ENCODE data around the gene BST1. TPM values are rescaled to one million over a fixed set of nuclear protein-coding genes. Genes with fewer than 3 reads are reported as not detected.

Gene BST1
- total and polyA plus RNA-seq, 4 experiments from 2014 or later: 0.44 to 0.75 (median 0.53) TPM; not detected in 1

DNA sequence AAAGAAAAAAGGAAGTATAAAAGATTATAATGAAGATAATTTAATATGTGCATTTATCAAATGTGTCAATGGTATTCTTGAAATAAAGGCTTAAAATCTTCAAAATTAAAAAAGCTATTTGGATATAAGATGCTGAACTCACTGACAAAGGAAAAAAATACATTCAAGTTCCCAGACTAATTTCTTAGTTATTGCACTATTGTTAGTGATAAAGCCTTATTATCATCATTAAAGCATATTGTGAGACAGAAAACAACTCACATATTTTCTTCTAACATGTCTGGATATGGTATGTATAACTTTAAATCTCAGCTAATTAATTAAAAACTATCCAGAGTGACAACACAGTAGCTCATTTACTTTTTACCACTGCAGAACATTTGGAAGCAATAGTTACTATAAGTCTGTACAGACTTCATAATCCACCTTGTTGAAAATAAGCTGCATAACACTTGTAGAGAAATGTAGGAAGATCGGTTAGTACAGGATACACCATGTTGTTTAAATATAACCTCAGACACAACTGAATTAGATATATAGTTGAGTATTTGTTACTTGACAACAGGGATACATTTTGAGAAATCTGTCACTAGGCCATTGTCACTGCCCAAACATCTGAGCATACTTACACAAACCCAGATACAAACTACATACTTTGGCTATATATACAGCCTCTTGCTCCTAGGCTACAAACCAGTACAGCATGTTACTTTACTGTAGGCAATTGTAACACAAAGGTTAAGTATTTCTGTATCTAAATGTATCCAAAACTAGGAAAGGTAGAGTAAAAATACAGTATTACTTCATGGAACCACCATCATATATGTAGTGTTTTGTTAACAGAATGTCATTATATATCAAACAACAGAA, 34.1 kb upstream of the BST1 start:
- no peak overlapping the region for H3K27ac ChIP-seq (ENCODE audit: low read depth, low read length)
- peak overlapping the region in 1 of 7 donors; percentile 25 for H3K27ac Mint-ChIP-seq
- peaks cover 4% of the 10 kb centered on the region for H3K4me1 ChIP-seq (ENCODE audit: insufficient read depth, low read length)
- no peaks in the 10 kb centered on the region for H3K36me3 ChIP-seq (ENCODE audit: insufficient read depth, low read length)
- H3K36me3 Mint-ChIP-seq: no peaks in the 10 kb centered on the region
- no peak overlapping the region for H3K4me3 ChIP-seq (ENCODE audit: low read length in 2 of 2)
- H3K9me3 Mint-ChIP-seq: no peaks in the 10 kb centered on the region
- H3K4me3 Mint-ChIP-seq: no peak overlapping the region
- no peaks in the 10 kb centered on the region for H3K27me3 Mint-ChIP-seq
- H3K4me1 Mint-ChIP-seq: peaks cover 0 to 2% (median 0%) of the 10 kb centered on the region in 4 donors
- POLR2A ChIA-PET (ENCODE audit: partially characterized antibody): interaction anchor here (0.6 kb wide), 1 partner anchor 13 kb away, joined by 3 read pairs; the partner anchor contains the start of gene FBXL5
- H3K27me3 ChIP-seq (ENCODE audit: insufficient read depth, low read length): no peaks in the 10 kb centered on the region
- CTCF ChIA-PET (ENCODE audit: partially characterized antibody): no interaction called here
- intact Hi-C loops (cut with micrococcal nuclease): no loop called here
- no peak for DNase-seq
- H3K9me3 ChIP-seq (ENCODE audit: control insufficient read depth in 1 of 2, low read length in 2 of 2): no peaks in the 10 kb centered on the region

GRCh38 chr4:15670576-15670975, 32.3 kb upstream of the BST1 start:
- CTCF ChIA-PET (ENCODE audit: partially characterized antibody): interaction anchor here (1.4 kb wide), 1 partner anchor 8 kb away, joined by 3 read pairs; no protein-coding TSS in a partner anchor
- intact Hi-C loops (cut with micrococcal nuclease): no loop called here
- H3K9me3 ChIP-seq (ENCODE audit: control insufficient read depth in 1 of 2, low read length in 2 of 2): no peaks in the 10 kb centered on the region

DNA sequence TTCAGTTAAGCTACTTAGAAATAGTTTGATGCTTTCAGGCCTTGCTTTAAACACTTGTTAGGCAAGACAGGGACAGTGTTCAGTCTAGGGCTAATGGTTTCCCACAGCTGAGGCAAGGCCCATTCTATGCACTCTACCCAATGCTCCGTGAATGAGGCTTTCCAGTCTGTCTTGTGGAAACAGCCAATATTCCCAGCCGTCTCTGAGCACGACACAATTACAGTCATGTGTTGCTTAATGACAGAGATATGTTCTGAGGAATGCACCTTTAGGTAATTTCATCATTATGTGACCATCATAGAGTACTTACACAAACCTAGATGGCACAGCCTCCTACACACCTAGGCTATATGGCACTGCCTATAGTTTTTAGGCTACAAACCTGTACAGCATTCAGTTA, 30.8 kb upstream of the BST1 start:
- H3K4me3 Mint-ChIP-seq: no peak overlapping the region
- H3K36me3 Mint-ChIP-seq: no peaks in the 10 kb centered on the region
- POLR2A ChIA-PET (ENCODE audit: partially characterized antibody): interaction anchor here (0.6 to 1.4 kb wide), 2 partner anchors 16 to 18 kb away, joined by 3 to 4 read pairs; no protein-coding TSS in a partner anchor
- H3K9me3 Mint-ChIP-seq: no peaks in the 10 kb centered on the region
- H3K4me1 ChIP-seq (ENCODE audit: insufficient read depth, low read length): no peaks in the 10 kb centered on the region
- H3K9me3 ChIP-seq (ENCODE audit: control insufficient read depth in 1 of 2, low read length in 2 of 2): no peaks in the 10 kb centered on the region
- DNase-seq: no peak
- no peaks in the 10 kb centered on the region for H3K4me1 Mint-ChIP-seq
- intact Hi-C loops (cut with micrococcal nuclease): no loop called here
- no peaks in the 10 kb centered on the region for H3K27me3 Mint-ChIP-seq
- CTCF ChIA-PET (ENCODE audit: partially characterized antibody): interaction anchor here (1.4 kb wide), 1 partner anchor 10 kb away, joined by 3 read pairs; no protein-coding TSS in a partner anchor
- H3K27ac ChIP-seq (ENCODE audit: low read depth, low read length): no peak overlapping the region
- H3K4me3 ChIP-seq (ENCODE audit: low read length in 2 of 2): no peak overlapping the region
- H3K27me3 ChIP-seq (ENCODE audit: insufficient read depth, low read length): no peaks in the 10 kb centered on the region
- no peaks in the 10 kb centered on the region for H3K36me3 ChIP-seq (ENCODE audit: insufficient read depth, low read length)
- H3K27ac Mint-ChIP-seq: no peak overlapping the region

More at GRCh38 chr4:15670576-15670975, 32.3 kb upstream of the BST1 start:
- no peak overlapping the region for H3K4me3 ChIP-seq (ENCODE audit: low read length in 2 of 2)
- no peaks in the 10 kb centered on the region for H3K27me3 ChIP-seq (ENCODE audit: insufficient read depth, low read length)
- H3K4me1 ChIP-seq (ENCODE audit: insufficient read depth, low read length): peaks cover 4% of the 10 kb centered on the region
- Mint-ChIP-seq H3K27ac (no peak overlapping the region), H3K36me3 (no peaks in the 10 kb centered on the region), H3K4me3 (no peak overlapping the region), H3K27me3 (no peaks in the 10 kb centered on the region), H3K9me3 (no peaks in the 10 kb centered on the region), H3K4me1 (peaks cover 0 to 2% (median 0%) of the 10 kb centered on the region in 4 donors)
- H3K36me3 ChIP-seq (ENCODE audit: insufficient read depth, low read length): no peaks in the 10 kb centered on the region
- POLR2A ChIA-PET (ENCODE audit: partially characterized antibody): interaction anchor here (0.7 kb wide), 1 partner anchor 11 kb away, joined by 3 read pairs; the partner anchor contains the start of gene FAM200B
- H3K27ac ChIP-seq (ENCODE audit: low read depth, low read length): no peak overlapping the region
- no peak for DNase-seq

DNA sequence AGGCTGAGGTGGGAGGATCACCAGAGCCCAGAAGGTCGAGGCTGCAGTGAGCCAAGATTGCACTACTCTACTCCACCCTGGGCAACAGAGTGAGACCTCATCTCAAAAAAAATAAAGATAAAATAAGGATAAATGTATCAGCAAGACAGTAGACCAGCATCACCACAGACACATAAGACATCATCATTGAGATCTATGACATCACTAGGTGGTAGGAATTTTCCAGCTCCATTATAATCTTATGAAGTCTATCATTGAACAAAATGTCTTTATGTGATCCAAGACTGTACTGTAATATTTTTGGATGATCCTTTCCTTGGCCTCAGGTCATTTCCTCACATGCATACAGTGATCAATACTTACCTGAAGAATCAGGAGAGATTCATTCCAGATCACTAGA, 29.5 kb upstream of the BST1 start:
- intact Hi-C loops (cut with micrococcal nuclease): no loop called here
- Histone ChIP-seq H3K27ac (ENCODE audit: low read depth, low read length) (no peak overlapping the region), H3K27me3 (ENCODE audit: insufficient read depth, low read length) (no peaks in the 10 kb centered on the region), H3K4me3 (ENCODE audit: low read length in 2 of 2) (no peak overlapping the region), H3K4me1 (ENCODE audit: insufficient read depth, low read length) (no peaks in the 10 kb centered on the region), H3K36me3 (ENCODE audit: insufficient read depth, low read length) (no peaks in the 10 kb centered on the region), H3K9me3 (ENCODE audit: control insufficient read depth in 1 of 2, low read length in 2 of 2) (no peaks in the 10 kb centered on the region)
- no peaks in the 10 kb centered on the region for H3K9me3 Mint-ChIP-seq
- no peaks in the 10 kb centered on the region for H3K4me1 Mint-ChIP-seq
- H3K27me3 Mint-ChIP-seq: no peaks in the 10 kb centered on the region
- POLR2A ChIA-PET (ENCODE audit: partially characterized antibody): no interaction called here
- H3K36me3 Mint-ChIP-seq: no peaks in the 10 kb centered on the region
- H3K4me3 Mint-ChIP-seq: no peak overlapping the region
- CTCF ChIA-PET (ENCODE audit: partially characterized antibody): interaction anchor here (0.7 kb wide), 1 partner anchor 11 kb away, joined by 3 read pairs; no protein-coding TSS in a partner anchor
- DNase-seq: no peak
- no peak overlapping the region for H3K27ac Mint-ChIP-seq

DNA sequence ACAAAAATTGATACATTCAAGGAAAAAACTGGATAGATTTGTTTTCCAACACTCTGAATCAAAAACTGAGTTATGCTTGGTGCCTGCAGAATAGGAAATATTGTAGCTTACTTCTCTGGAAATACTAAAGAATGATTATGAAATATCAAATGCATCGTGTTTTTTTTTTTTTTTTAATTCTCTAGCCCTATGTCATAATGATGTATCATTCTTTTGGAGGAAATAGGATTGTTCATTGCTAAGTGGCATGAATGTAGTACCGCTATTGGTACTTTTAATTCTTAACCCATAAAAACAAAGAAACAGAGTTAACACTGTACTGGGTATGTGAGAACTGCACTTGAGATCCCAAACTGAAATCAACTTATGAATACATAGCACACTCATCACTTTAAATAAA, 28.8 kb upstream of the BST1 start:
- Mint-ChIP-seq H3K4me1 (no peaks in the 10 kb centered on the region), H3K27ac (peak overlapping the region in 1 of 7 donors; percentile 35), H3K27me3 (no peaks in the 10 kb centered on the region), H3K4me3 (no peak overlapping the region), H3K9me3 (no peaks in the 10 kb centered on the region), H3K36me3 (no peaks in the 10 kb centered on the region)
- H3K4me1 ChIP-seq (ENCODE audit: insufficient read depth, low read length): no peaks in the 10 kb centered on the region
- ChIA-PET POLR2A (ENCODE audit: partially characterized antibody) (no interaction called here), CTCF (ENCODE audit: partially characterized antibody) (interaction anchor here (0.7 kb wide), 1 partner anchor 12 kb away, joined by 3 read pairs; no protein-coding TSS in a partner anchor)
- no peaks in the 10 kb centered on the region for H3K9me3 ChIP-seq (ENCODE audit: control insufficient read depth in 1 of 2, low read length in 2 of 2)
- DNase-seq: no peak
- no peaks in the 10 kb centered on the region for H3K36me3 ChIP-seq (ENCODE audit: insufficient read depth, low read length)
- no peaks in the 10 kb centered on the region for H3K27me3 ChIP-seq (ENCODE audit: insufficient read depth, low read length)
- H3K27ac ChIP-seq (ENCODE audit: low read depth, low read length): no peak overlapping the region
- no peak overlapping the region for H3K4me3 ChIP-seq (ENCODE audit: low read length in 2 of 2)
- intact Hi-C loops (cut with micrococcal nuclease): no loop called here

DNA sequence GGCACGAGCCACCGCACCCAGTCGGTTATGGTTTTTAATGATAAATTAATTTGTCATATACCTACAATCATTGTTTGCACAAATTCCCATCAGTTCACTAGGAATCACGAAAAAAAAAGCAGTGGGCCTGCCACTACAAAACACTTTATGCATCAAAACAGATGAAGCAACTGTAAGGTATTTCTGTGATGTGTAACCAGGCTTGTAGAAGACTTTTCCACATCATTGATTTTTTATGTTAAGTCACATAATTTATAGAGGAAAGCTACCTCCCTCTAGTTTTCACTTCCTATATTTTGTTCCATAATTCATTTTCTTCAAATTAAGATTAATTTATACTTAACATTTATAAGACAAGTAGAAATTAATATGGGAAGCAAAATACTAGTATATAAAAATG, 27.9 kb upstream of the BST1 start:
- Mint-ChIP-seq H3K4me1 (peaks cover 0 to 1% (median 0%) of the 10 kb centered on the region in 4 donors), H3K4me3 (no peak overlapping the region), H3K9me3 (no peaks in the 10 kb centered on the region), H3K36me3 (no peaks in the 10 kb centered on the region), H3K27me3 (no peaks in the 10 kb centered on the region), H3K27ac (no peak overlapping the region)
- H3K4me3 ChIP-seq (ENCODE audit: low read length in 2 of 2): no peak overlapping the region
- H3K9me3 ChIP-seq (ENCODE audit: control insufficient read depth in 1 of 2, low read length in 2 of 2): no peaks in the 10 kb centered on the region
- H3K27ac ChIP-seq (ENCODE audit: low read depth, low read length): no peak overlapping the region
- intact Hi-C loops (cut with micrococcal nuclease): no loop called here
- H3K36me3 ChIP-seq (ENCODE audit: insufficient read depth, low read length): no peaks in the 10 kb centered on the region
- H3K4me1 ChIP-seq (ENCODE audit: insufficient read depth, low read length): no peaks in the 10 kb centered on the region
- CTCF ChIA-PET (ENCODE audit: partially characterized antibody): interaction anchor here (1.3 kb wide), 1 partner anchor 21 kb away, joined by 3 read pairs; no protein-coding TSS in a partner anchor
- POLR2A ChIA-PET (ENCODE audit: partially characterized antibody): no interaction called here
- H3K27me3 ChIP-seq (ENCODE audit: insufficient read depth, low read length): no peaks in the 10 kb centered on the region
- no peak for DNase-seq

DNA sequence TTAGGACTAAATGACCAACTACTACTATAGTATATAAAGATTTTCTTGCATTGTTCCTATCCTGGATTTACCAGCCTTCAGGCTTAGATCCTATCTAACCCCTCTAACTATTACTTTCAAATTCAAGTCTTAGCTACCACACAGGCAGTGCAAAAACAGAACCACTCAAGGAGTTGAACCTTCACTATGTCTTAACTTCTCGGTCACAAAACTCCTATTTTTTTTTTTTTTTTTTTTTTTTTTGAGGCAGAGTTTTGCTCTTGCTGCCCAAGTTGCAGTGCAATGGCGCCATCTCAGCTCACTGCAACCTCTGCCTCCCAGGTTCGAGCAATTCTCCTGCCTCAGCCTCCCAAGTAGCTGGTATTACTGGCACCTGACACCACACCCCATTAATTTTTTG, 27.5 kb upstream of the BST1 start:
- no peaks in the 10 kb centered on the region for H3K4me1 ChIP-seq (ENCODE audit: insufficient read depth, low read length)
- H3K36me3 Mint-ChIP-seq: no peaks in the 10 kb centered on the region
- no peak for DNase-seq
- H3K4me3 Mint-ChIP-seq: no peak overlapping the region
- ChIA-PET CTCF (ENCODE audit: partially characterized antibody) (interaction anchor here (1.3 kb wide), 1 partner anchor 21 kb away, joined by 3 read pairs; no protein-coding TSS in a partner anchor), POLR2A (ENCODE audit: partially characterized antibody) (no interaction called here)
- no peaks in the 10 kb centered on the region for H3K9me3 ChIP-seq (ENCODE audit: control insufficient read depth in 1 of 2, low read length in 2 of 2)
- H3K27ac ChIP-seq (ENCODE audit: low read depth, low read length): no peak overlapping the region
- H3K36me3 ChIP-seq (ENCODE audit: insufficient read depth, low read length): no peaks in the 10 kb centered on the region
- peaks cover 0 to 4% (median 0%) of the 10 kb centered on the region in 4 donors for H3K4me1 Mint-ChIP-seq
- H3K27me3 ChIP-seq (ENCODE audit: insufficient read depth, low read length): no peaks in the 10 kb centered on the region
- no peak overlapping the region for H3K27ac Mint-ChIP-seq
- no peaks in the 10 kb centered on the region for H3K27me3 Mint-ChIP-seq
- H3K4me3 ChIP-seq (ENCODE audit: low read length in 2 of 2): no peak overlapping the region
- no peaks in the 10 kb centered on the region for H3K9me3 Mint-ChIP-seq
- intact Hi-C loops (cut with micrococcal nuclease): no loop called here
